PFSK-1 (cell line): ENCODE data around the gene PDGFD.

Experiments used
- POLR2AphosphoS5 ChIP-seq: IDR thresholded peaks from 2 replicates; pipeline ENCODE4 v1.6.1; 2012; ENCODE audit warnings: low read depth, mild to moderate bottlenecking, control low read depth, low read length, moderate library complexity
- TAF1 ChIP-seq: IDR thresholded peaks from 2 replicates; pipeline ENCODE4 v1.6.1; 2012; ENCODE audit warnings: low read length, control low read depth, borderline replicate concordance; ENCODE audit not compliant: insufficient read depth

- TF ChIP-seq TAF1 (no peak), POLR2AphosphoS5 (no peak)
Measured at GRCh38 chr11:104155375-104155774, 8.6 kb downstream of the PDGFD start.
